Measurements from ENCODE around the gene THBS2.

Gene THBS2

DNA sequence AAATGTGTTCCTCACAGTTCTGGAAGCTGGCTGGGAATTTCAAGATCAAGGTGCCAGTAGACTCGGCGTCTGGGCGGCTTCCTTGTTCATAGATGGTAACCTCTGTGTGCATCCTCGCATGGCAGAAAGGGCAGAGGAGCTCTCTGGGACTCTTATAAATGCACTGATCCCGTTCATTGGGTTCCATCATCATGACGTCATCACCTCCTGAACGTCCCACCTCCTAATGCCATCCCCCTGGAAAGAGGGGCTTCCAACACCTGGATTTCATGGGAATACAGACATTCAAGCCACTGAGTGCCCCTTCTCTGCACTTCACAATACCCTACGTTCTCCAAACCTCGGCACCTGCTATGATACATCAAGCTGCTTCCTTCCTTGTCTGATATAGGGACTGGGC, 37.5 kb upstream of the THBS2 start:
- Histone ChIP-seq H3K4me1 (ENCODE audit: low read length) (no peaks in the 10 kb centered on the region), H3K79me2 (ENCODE audit: low read length) (no peaks in the 10 kb centered on the region), H3K4me2 (ENCODE audit: low read depth, low read length) (no peak overlapping the region), H2AFZ (ENCODE audit: low read length) (no peak overlapping the region), H4K20me1 (ENCODE audit: insufficient read depth, low read length) (no peaks in the 10 kb centered on the region), H3K9me2 (replicated peaks; ENCODE audit: insufficient read depth, low read length) (no peaks in the 10 kb centered on the region), H3K4me3 (ENCODE audit: low read length) (no peak overlapping the region), H3K27ac (ENCODE audit: low read length) (no peak overlapping the region), H3K9me3 (replicated peaks; ENCODE audit: insufficient read depth, low read length) (no peaks in the 10 kb centered on the region), H3K9ac (ENCODE audit: low read length) (no peak overlapping the region), H3K27me3 (replicated peaks; ENCODE audit: insufficient read depth, low read length) (no peaks in the 10 kb centered on the region), H3K36me3 (replicated peaks; ENCODE audit: insufficient read depth, low read length) (no peaks in the 10 kb centered on the region), H3F3A (ENCODE audit: insufficient read depth, low read length) (no peaks in the 10 kb centered on the region)
- no peak for DNase-seq
- TF ChIP-seq, protein P1, sequence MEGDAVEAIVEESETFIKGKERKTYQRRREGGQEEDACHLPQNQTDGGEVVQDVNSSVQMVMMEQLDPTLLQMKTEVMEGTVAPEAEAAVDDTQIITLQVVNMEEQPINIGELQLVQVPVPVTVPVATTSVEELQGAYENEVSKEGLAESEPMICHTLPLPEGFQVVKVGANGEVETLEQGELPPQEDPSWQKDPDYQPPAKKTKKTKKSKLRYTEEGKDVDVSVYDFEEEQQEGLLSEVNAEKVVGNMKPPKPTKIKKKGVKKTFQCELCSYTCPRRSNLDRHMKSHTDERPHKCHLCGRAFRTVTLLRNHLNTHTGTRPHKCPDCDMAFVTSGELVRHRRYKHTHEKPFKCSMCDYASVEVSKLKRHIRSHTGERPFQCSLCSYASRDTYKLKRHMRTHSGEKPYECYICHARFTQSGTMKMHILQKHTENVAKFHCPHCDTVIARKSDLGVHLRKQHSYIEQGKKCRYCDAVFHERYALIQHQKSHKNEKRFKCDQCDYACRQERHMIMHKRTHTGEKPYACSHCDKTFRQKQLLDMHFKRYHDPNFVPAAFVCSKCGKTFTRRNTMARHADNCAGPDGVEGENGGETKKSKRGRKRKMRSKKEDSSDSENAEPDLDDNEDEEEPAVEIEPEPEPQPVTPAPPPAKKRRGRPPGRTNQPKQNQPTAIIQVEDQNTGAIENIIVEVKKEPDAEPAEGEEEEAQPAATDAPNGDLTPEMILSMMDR (IDR thresholded peaks at IDR 0.05; ENCODE audit: low read length): no peak
- TF ChIP-seq EZH2 (optimal IDR thresholded peaks at IDR 0.05; ENCODE audit: low read depth, low read length): no peak
- TF ChIP-seq EZH2phosphoT487 (IDR thresholded peaks at IDR 0.05; ENCODE audit: low read length): no peak

DNA sequence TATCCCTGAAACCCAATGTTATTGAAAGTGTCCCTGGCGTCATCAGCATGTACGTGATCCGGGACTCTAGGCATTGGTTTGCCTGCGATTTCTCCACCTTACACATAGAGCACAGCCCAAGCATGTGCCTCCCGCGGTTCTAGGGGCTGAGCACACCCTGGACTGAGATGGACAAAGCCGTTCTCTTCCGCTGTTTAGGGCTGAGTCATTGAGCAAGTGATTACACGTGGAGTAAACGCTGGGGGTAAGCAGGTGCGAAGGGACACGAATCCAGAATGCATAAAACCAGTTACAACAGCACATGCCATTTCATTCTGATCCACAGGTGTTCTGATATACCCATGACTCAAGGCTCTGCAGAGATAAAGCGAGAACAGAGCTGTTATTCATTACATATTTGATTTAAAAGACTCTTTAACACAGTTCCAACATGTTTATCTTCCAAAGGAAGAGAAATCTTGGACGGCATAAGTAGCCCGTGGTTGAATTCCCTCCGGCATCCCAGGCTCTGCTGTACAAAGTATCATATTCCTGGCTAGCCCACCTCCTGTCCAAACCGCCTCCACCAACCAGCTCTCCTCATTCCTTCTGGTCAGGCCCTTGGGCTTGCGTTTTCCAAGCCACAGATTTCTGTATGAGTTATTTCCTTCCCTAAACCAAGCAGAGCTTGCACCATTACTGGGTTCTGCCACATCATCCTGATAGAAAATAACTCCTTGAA, 36.1 kb upstream of the THBS2 start:
- H3K9me3 ChIP-seq (replicated peaks; ENCODE audit: insufficient read depth, low read length): no peaks in the 10 kb centered on the region
- H2AFZ ChIP-seq (ENCODE audit: low read length): no peak overlapping the region
- H4K20me1 ChIP-seq (ENCODE audit: insufficient read depth, low read length): no peaks in the 10 kb centered on the region
- no peak for DNase-seq
- H3K4me3 ChIP-seq (ENCODE audit: low read length): no peak overlapping the region
- H3F3A ChIP-seq (ENCODE audit: insufficient read depth, low read length): no peaks in the 10 kb centered on the region
- no peaks in the 10 kb centered on the region for H3K9me2 ChIP-seq (replicated peaks; ENCODE audit: insufficient read depth, low read length)
- H3K4me2 ChIP-seq (ENCODE audit: low read depth, low read length): no peak overlapping the region
- H3K79me2 ChIP-seq (ENCODE audit: low read length): no peaks in the 10 kb centered on the region
- no peaks in the 10 kb centered on the region for H3K4me1 ChIP-seq (ENCODE audit: low read length)
- no peak for TF ChIP-seq EZH2phosphoT487 (IDR thresholded peaks at IDR 0.05; ENCODE audit: low read length)
- TF ChIP-seq, protein P1 (IDR thresholded peaks at IDR 0.05; ENCODE audit: low read length): no peak
- TF ChIP-seq EZH2 (optimal IDR thresholded peaks at IDR 0.05; ENCODE audit: low read depth, low read length): no peak
- no peaks in the 10 kb centered on the region for H3K27me3 ChIP-seq (replicated peaks; ENCODE audit: insufficient read depth, low read length)
- no peaks in the 10 kb centered on the region for H3K36me3 ChIP-seq (replicated peaks; ENCODE audit: insufficient read depth, low read length)
- H3K27ac ChIP-seq (ENCODE audit: low read length): no peak overlapping the region
- no peak overlapping the region for H3K9ac ChIP-seq (ENCODE audit: low read length)

DNA sequence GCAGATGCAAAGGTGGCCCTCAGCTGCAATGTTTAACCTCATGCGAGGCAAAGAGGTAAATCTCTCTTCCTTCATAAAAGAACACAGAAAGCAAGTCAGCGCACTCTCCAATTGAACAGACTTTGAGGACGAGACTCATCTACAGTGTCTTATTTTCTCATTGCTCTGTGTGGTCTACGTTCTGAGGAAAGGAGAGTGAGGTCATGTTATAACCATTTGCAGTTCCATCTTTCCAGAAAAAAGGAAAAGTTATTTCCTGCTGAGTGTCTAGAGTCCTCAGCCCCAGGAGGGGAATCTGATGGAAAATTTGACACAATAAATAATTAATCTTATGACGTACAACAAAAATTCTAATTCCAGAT, 35.6 kb upstream of the THBS2 start:
- H3K4me1 ChIP-seq (ENCODE audit: low read length): no peaks in the 10 kb centered on the region
- DNase-seq: no peak
- H3K4me2 ChIP-seq (ENCODE audit: low read depth, low read length): no peak overlapping the region
- no peaks in the 10 kb centered on the region for H4K20me1 ChIP-seq (ENCODE audit: insufficient read depth, low read length)
- no peak overlapping the region for H3K4me3 ChIP-seq (ENCODE audit: low read length)
- H3K36me3 ChIP-seq (replicated peaks; ENCODE audit: insufficient read depth, low read length): no peaks in the 10 kb centered on the region
- H3K9me3 ChIP-seq (replicated peaks; ENCODE audit: insufficient read depth, low read length): no peaks in the 10 kb centered on the region
- H3F3A ChIP-seq (ENCODE audit: insufficient read depth, low read length): no peaks in the 10 kb centered on the region
- no peaks in the 10 kb centered on the region for H3K9me2 ChIP-seq (replicated peaks; ENCODE audit: insufficient read depth, low read length)
- H2AFZ ChIP-seq (ENCODE audit: low read length): no peak overlapping the region
- H3K79me2 ChIP-seq (ENCODE audit: low read length): no peaks in the 10 kb centered on the region
- no peak overlapping the region for H3K9ac ChIP-seq (ENCODE audit: low read length)
- H3K27me3 ChIP-seq (replicated peaks; ENCODE audit: insufficient read depth, low read length): no peaks in the 10 kb centered on the region
- no peak overlapping the region for H3K27ac ChIP-seq (ENCODE audit: low read length)
- no peak for TF ChIP-seq EZH2 (optimal IDR thresholded peaks at IDR 0.05; ENCODE audit: low read depth, low read length)
- TF ChIP-seq, protein P1 (IDR thresholded peaks at IDR 0.05; ENCODE audit: low read length): no peak
- TF ChIP-seq EZH2phosphoT487 (IDR thresholded peaks at IDR 0.05; ENCODE audit: low read length): no peak
